ENCODE results near the gene GDE1. TPM values are rescaled to one million over a fixed set of nuclear protein-coding genes. Genes with fewer than 3 reads are reported as not detected.

GDE1 gene
- total RNA-seq, 1 experiment from 2014 or later, result 48.7 TPM

GRCh38 chr16:19518388-19518787, 3.5 kb downstream of the GDE1 start:
- CTCF ChIA-PET, result no interaction called here
- H3K36me3 Mint-ChIP-seq (ENCODE audit: insufficient read depth, unreplicated experiment), result peaks cover 30% of the 10 kb centered on the region
- H3K27ac Mint-ChIP-seq (ENCODE audit: unreplicated experiment), result no peak overlapping the region
- H3K36me3 ChIP-seq (ENCODE audit: control insufficient read depth, insufficient read depth, low read length), result no peaks in the 10 kb centered on the region; the same call in none of the 2 replicates
- no peak for DNase-seq
- no peaks in the 10 kb centered on the region for H3K27me3 Mint-ChIP-seq (ENCODE audit: insufficient read depth, unreplicated experiment)
- no peaks in the 10 kb centered on the region for H3K27me3 ChIP-seq (replicated peaks; ENCODE audit: control insufficient read depth, insufficient read depth, low read length)
- peaks cover 10% of the 10 kb centered on the region; the same call in 1 of the 2 replicates for H3K4me1 ChIP-seq
- POLR2A ChIA-PET, result no interaction called here
- TF ChIP-seq CTCF (IDR thresholded peaks at IDR 0.05; ENCODE audit: insufficient read depth in 1 of 2, low read depth in 1 of 2, low read length in 1 of 2, severe bottlenecking in 1 of 2, unreplicated experiment in 1 of 2), result no peak
- H3K9me3 ChIP-seq, result no peaks in the 10 kb centered on the region
- BruUV-seq (replicated peaks), result no TSS peak
- no peaks in the 10 kb centered on the region for H3K4me1 Mint-ChIP-seq (ENCODE audit: low read depth, unreplicated experiment)
- intact Hi-C loops (cut with micrococcal nuclease; ENCODE audit: unreplicated experiment), result no loop called here
- H3K4me3 ChIP-seq (ENCODE audit: low read depth, low read length), result no peak overlapping the region
- no peaks in the 10 kb centered on the region for H3K9me3 Mint-ChIP-seq (ENCODE audit: unreplicated experiment)
- H3K4me3 Mint-ChIP-seq (ENCODE audit: unreplicated experiment), result no peak overlapping the region

- no TSS peak for BruUV-seq (replicated peaks)
- no peak for TF ChIP-seq CTCF (IDR thresholded peaks at IDR 0.05; ENCODE audit: insufficient read depth in 1 of 2, low read depth in 1 of 2, low read length in 1 of 2, severe bottlenecking in 1 of 2, unreplicated experiment in 1 of 2)
- ChIA-PET CTCF (no interaction called here), POLR2A (interaction anchor here (0.6 kb wide), 1 partner anchor 430 kb away, joined by 3 read pairs; no protein-coding TSS in a partner anchor)
- no peak overlapping the region for H3K4me3 Mint-ChIP-seq (ENCODE audit: unreplicated experiment)
- DNase-seq, result no peak
- intact Hi-C loops (cut with micrococcal nuclease; ENCODE audit: unreplicated experiment), result no loop called here
- peaks cover 34% of the 10 kb centered on the region for H3K36me3 Mint-ChIP-seq (ENCODE audit: insufficient read depth, unreplicated experiment)
- Histone ChIP-seq H3K27me3 (replicated peaks; ENCODE audit: control insufficient read depth, insufficient read depth, low read length) (no peaks in the 10 kb centered on the region), H3K4me3 (ENCODE audit: low read depth, low read length) (no peak overlapping the region), H3K4me1 (0 out of 2 replicates have a peak, but pooled peaks cover 4% of the 10 kb centered on the region), H3K36me3 (ENCODE audit: control insufficient read depth, insufficient read depth, low read length) (no peaks in the 10 kb centered on the region; the same call in none of the 2 replicates), H3K9me3 (no peaks in the 10 kb centered on the region)
- H3K9me3 Mint-ChIP-seq (ENCODE audit: unreplicated experiment), result no peaks in the 10 kb centered on the region
- no peak overlapping the region for H3K27ac Mint-ChIP-seq (ENCODE audit: unreplicated experiment)
- H3K4me1 Mint-ChIP-seq (ENCODE audit: low read depth, unreplicated experiment), result no peaks in the 10 kb centered on the region
- no peaks in the 10 kb centered on the region for H3K27me3 Mint-ChIP-seq (ENCODE audit: insufficient read depth, unreplicated experiment)
Measured at GRCh38 chr16:19517424-19518089, 4.3 kb downstream of the GDE1 start.

- Histone ChIP-seq H3K36me3 (ENCODE audit: control insufficient read depth, insufficient read depth, low read length) (no peaks in the 10 kb centered on the region; the same call in none of the 2 replicates), H3K4me3 (ENCODE audit: low read depth, low read length) (no peak overlapping the region), H3K27me3 (replicated peaks; ENCODE audit: control insufficient read depth, insufficient read depth, low read length) (no peaks in the 10 kb centered on the region), H3K9me3 (no peaks in the 10 kb centered on the region), H3K4me1 (no peaks in the 10 kb centered on the region)
- Mint-ChIP-seq H3K27me3 (ENCODE audit: insufficient read depth, unreplicated experiment) (no peaks in the 10 kb centered on the region), H3K27ac (ENCODE audit: unreplicated experiment) (no peak overlapping the region), H3K36me3 (ENCODE audit: insufficient read depth, unreplicated experiment) (peaks cover 28% of the 10 kb centered on the region), H3K9me3 (ENCODE audit: unreplicated experiment) (no peaks in the 10 kb centered on the region), H3K4me3 (ENCODE audit: unreplicated experiment) (no peak overlapping the region), H3K4me1 (ENCODE audit: low read depth, unreplicated experiment) (no peaks in the 10 kb centered on the region)
- intact Hi-C loops (cut with micrococcal nuclease; ENCODE audit: unreplicated experiment), result no loop called here
- TF ChIP-seq CTCF (IDR thresholded peaks at IDR 0.05; ENCODE audit: insufficient read depth in 1 of 2, low read depth in 1 of 2, low read length in 1 of 2, severe bottlenecking in 1 of 2, unreplicated experiment in 1 of 2), result no peak
- no peak for DNase-seq
- no TSS peak for BruUV-seq (replicated peaks)
- ChIA-PET POLR2A (no interaction called here), CTCF (no interaction called here)
Measured at GRCh38 chr16:19515757-19516156, 6.1 kb downstream of the GDE1 start.
